Measurements from ENCODE around the gene CTSH.

CTSH gene

DNA sequence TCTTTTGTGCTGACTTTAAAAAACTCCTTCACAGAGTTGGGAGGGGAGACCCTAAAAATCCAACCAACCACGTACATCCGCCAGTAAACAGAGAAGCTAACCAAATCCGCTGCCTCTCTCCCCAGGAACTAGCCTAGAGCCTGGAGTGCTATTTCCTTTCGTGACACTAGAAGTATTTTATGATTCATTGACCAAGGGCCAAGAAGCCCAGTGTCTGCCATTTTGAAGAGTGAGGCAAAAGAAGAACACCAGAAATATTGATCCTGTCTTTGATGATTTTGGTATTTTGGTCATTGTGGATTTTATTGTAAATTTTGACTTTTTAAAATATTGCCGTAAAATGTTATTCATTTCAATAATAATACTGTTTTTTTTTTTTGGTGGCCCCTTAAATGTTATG lies 10.5 kb upstream of the CTSH start:
- H3K4me3 ChIP-seq (ENCODE audit: low read depth, low read length) = no peak overlapping the region
- H3K36me3 ChIP-seq (ENCODE audit: control insufficient read depth, insufficient read depth, low read length) = no peaks in the 10 kb centered on the region
- peaks cover 3% of the 10 kb centered on the region; the same call in 1 of the 2 replicates for H3K9me3 ChIP-seq (ENCODE audit: control insufficient read depth, insufficient read depth, low read depth, low read length)
- peaks cover 20% of the 10 kb centered on the region for H3K4me1 ChIP-seq (ENCODE audit: control insufficient read depth, insufficient read depth, low read length)
- H3K27ac ChIP-seq (ENCODE audit: low read depth, low read length) = no peak overlapping the region
- H3K27me3 ChIP-seq (ENCODE audit: control insufficient read depth, insufficient read depth, low read length) = no peaks in the 10 kb centered on the region
- no peak overlapping the region for H3K9ac ChIP-seq (ENCODE audit: low read length)

GRCh38 chr15:78951841-78952238 lies 7.0 kb upstream of the CTSH start:
- H3K9ac ChIP-seq (ENCODE audit: low read length) = no peak overlapping the region
- H3K4me1 ChIP-seq (ENCODE audit: control insufficient read depth, insufficient read depth, low read length) = peaks cover 18% of the 10 kb centered on the region
- H3K36me3 ChIP-seq (ENCODE audit: control insufficient read depth, insufficient read depth, low read length) = no peaks in the 10 kb centered on the region
- peaks cover 6% of the 10 kb centered on the region; the same call in 1 of the 2 replicates for H3K27me3 ChIP-seq (ENCODE audit: control insufficient read depth, insufficient read depth, low read length)
- H3K9me3 ChIP-seq (ENCODE audit: control insufficient read depth, insufficient read depth, low read depth, low read length) = no peaks in the 10 kb centered on the region
- no peak overlapping the region for H3K27ac ChIP-seq (ENCODE audit: low read depth, low read length)
- no peak overlapping the region for H3K4me3 ChIP-seq (ENCODE audit: low read depth, low read length)

DNA sequence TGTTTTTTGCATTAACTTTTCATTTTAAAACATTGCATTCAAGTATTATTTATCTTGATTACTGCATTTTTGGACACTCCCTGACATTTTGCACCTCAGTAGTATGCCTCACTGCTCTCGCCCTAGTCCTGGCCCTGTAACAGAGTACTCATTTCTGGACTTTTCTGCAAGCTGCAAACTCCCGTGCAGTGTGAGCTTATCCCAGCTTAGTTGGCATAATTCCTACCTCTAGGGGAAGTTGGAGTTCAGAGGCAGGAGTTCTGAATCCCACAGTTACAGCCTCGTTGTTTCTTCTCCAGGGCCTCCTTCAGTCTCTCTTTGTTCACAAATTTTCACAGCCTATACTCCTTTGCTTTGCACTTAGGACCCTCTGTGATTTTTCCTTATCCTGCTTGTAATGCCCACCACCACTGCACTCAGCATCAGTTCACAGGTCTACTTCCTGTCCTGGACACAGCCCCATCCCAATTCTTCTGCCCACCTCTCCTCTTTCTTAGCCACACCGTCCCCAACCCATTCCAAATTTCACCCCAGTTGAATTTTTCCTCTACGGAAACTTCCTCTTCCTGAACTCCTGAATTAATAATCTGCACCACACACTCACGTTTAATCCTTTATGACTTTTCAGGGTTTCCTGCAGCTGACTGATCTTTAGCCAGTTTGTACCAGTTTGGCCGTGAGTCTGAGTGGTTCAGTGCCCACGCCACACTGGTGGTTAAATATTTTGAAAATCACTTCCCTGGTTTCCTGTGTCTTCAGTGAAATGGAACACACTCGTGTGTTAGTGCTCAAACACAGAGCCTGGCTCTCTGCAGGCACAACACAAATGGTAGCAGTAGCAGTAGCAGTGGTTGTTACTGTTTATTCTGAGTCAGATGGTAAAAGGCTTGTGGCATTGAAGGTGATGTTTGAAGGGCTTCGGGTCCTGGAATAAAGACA lies 6.3 kb upstream of the CTSH start:
- no peak overlapping the region for H3K4me3 ChIP-seq (ENCODE audit: low read depth, low read length)
- peaks cover 13% of the 10 kb centered on the region for H3K4me1 ChIP-seq (ENCODE audit: control insufficient read depth, insufficient read depth, low read length)
- H3K27ac ChIP-seq (ENCODE audit: low read depth, low read length) = no peak overlapping the region
- H3K9ac ChIP-seq (ENCODE audit: low read length) = no peak overlapping the region
- peaks cover 13% of the 10 kb centered on the region for H3K27me3 ChIP-seq (ENCODE audit: control insufficient read depth, insufficient read depth, low read length)
- no peaks in the 10 kb centered on the region for H3K36me3 ChIP-seq (ENCODE audit: control insufficient read depth, insufficient read depth, low read length)
- H3K9me3 ChIP-seq (ENCODE audit: control insufficient read depth, insufficient read depth, low read depth, low read length) = no peaks in the 10 kb centered on the region

- H3K36me3 ChIP-seq (ENCODE audit: control insufficient read depth, insufficient read depth, low read length) = no peaks in the 10 kb centered on the region
- H3K9me3 ChIP-seq (ENCODE audit: control insufficient read depth, insufficient read depth, low read depth, low read length) = no peaks in the 10 kb centered on the region
- peaks cover 13% of the 10 kb centered on the region for H3K4me1 ChIP-seq (ENCODE audit: control insufficient read depth, insufficient read depth, low read length)
- peaks cover 19% of the 10 kb centered on the region for H3K27me3 ChIP-seq (ENCODE audit: control insufficient read depth, insufficient read depth, low read length)
- no peak overlapping the region for H3K27ac ChIP-seq (ENCODE audit: low read depth, low read length)
- H3K4me3 ChIP-seq (ENCODE audit: low read depth, low read length) = no peak overlapping the region
- H3K9ac ChIP-seq (ENCODE audit: low read length) = no peak overlapping the region
Observed at GRCh38 chr15:78950343-78950742, 5.5 kb upstream of the CTSH start.

DNA sequence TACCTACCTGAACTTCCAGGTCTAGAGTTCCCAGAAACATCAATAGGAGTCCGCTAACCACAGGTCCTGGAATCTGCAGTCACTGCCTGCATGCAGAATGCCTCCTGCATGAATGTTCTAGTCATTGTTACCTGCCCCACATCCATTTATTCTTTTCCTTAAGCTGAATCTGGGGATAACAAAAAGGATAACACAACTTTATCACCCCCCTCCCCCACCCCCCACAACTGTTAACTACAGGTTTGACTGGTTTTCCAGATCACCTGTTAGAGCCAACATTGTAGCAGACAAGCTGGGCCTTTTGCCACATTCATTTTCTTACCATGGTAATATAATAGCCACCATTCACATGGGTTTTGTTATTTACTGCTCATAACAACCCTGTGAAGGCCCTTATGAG lies 4.6 kb upstream of the CTSH start:
- Histone ChIP-seq H3K27ac (ENCODE audit: low read depth, low read length) (no peak overlapping the region), H3K9ac (ENCODE audit: low read length) (no peak overlapping the region), H3K27me3 (ENCODE audit: control insufficient read depth, insufficient read depth, low read length) (peaks cover 26% of the 10 kb centered on the region), H3K4me3 (ENCODE audit: low read depth, low read length) (no peak overlapping the region), H3K4me1 (ENCODE audit: control insufficient read depth, insufficient read depth, low read length) (peaks cover 15% of the 10 kb centered on the region), H3K9me3 (ENCODE audit: control insufficient read depth, insufficient read depth, low read depth, low read length) (no peaks in the 10 kb centered on the region), H3K36me3 (ENCODE audit: control insufficient read depth, insufficient read depth, low read length) (no peaks in the 10 kb centered on the region)

DNA sequence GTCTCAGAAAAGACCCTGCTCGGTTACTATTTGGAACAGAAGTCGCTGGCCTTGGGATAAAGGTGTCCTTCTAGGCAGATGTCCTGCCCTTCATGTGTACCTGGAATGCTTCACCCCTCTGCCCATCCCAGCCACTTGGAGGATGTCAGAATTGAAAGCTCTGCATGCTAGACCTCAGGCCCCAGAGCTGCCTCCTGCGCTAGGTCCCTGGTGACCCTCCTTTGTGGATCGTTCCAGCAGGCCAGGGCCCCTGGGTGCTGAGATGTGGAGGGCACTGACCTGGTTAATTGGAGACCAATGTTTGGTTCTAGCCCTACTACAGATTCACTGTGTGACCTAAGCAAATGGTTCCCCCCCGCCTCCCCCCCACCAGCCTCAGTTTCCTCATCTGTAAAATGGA lies 2.7 kb upstream of the CTSH start:
- Histone ChIP-seq H3K27ac (ENCODE audit: low read depth, low read length) (no peak overlapping the region), H3K9ac (ENCODE audit: low read length) (no peak overlapping the region), H3K4me3 (ENCODE audit: low read depth, low read length) (no peak overlapping the region), H3K4me1 (ENCODE audit: control insufficient read depth, insufficient read depth, low read length) (peaks cover 22% of the 10 kb centered on the region), H3K36me3 (ENCODE audit: control insufficient read depth, insufficient read depth, low read length) (no peaks in the 10 kb centered on the region), H3K27me3 (ENCODE audit: control insufficient read depth, insufficient read depth, low read length) (peaks cover 46% of the 10 kb centered on the region), H3K9me3 (ENCODE audit: control insufficient read depth, insufficient read depth, low read depth, low read length) (no peaks in the 10 kb centered on the region)

DNA sequence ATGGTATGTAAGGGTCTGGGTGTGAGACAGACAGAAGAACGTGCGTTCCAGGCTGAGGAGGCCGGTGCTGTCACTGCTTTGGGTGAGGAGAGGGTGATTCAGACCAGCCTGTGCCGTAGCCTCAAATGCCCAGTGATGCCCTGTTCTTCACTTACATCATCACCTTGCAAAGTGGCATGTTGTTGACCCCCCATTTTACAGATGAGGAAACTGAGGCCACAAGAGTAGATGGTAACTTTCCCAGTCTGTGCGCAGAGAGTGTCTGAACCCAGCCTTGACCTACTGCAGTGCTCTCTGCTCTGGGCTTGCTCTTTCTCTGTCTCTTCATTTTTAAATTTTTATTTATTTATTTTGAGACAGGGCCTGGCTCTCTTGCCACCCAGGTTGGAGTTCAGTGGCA lies 1.6 kb upstream of the CTSH start:
- Histone ChIP-seq H3K4me1 (ENCODE audit: control insufficient read depth, insufficient read depth, low read length) (peaks cover 16% of the 10 kb centered on the region), H3K27ac (ENCODE audit: low read depth, low read length) (no peak overlapping the region), H3K27me3 (ENCODE audit: control insufficient read depth, insufficient read depth, low read length) (peaks cover 47% of the 10 kb centered on the region), H3K36me3 (ENCODE audit: control insufficient read depth, insufficient read depth, low read length) (no peaks in the 10 kb centered on the region), H3K9ac (ENCODE audit: low read length) (no peak overlapping the region), H3K4me3 (ENCODE audit: low read depth, low read length) (no peak overlapping the region), H3K9me3 (ENCODE audit: control insufficient read depth, insufficient read depth, low read depth, low read length) (no peaks in the 10 kb centered on the region)

GRCh38 chr15:78944202-78944625 lies 632 bp downstream of the CTSH start:
- H3K9me3 ChIP-seq (ENCODE audit: control insufficient read depth, insufficient read depth, low read depth, low read length) = no peaks in the 10 kb centered on the region
- H3K4me3 ChIP-seq (ENCODE audit: low read depth, low read length) = peak overlapping the region; percentile 71
- H3K27me3 ChIP-seq (ENCODE audit: control insufficient read depth, insufficient read depth, low read length) = peaks cover 47% of the 10 kb centered on the region
- H3K36me3 ChIP-seq (ENCODE audit: control insufficient read depth, insufficient read depth, low read length) = no peaks in the 10 kb centered on the region
- no peak overlapping the region for H3K27ac ChIP-seq (ENCODE audit: low read depth, low read length)
- peak overlapping the region; percentile 35 for H3K9ac ChIP-seq (ENCODE audit: low read length)
- H3K4me1 ChIP-seq (ENCODE audit: control insufficient read depth, insufficient read depth, low read length) = peaks cover 8% of the 10 kb centered on the region; the same call in 1 of the 2 replicates

- no peaks in the 10 kb centered on the region for H3K9me3 ChIP-seq (ENCODE audit: control insufficient read depth, insufficient read depth, low read depth, low read length)
- H3K9ac ChIP-seq (ENCODE audit: low read length) = no peak overlapping the region
- H3K27me3 ChIP-seq (ENCODE audit: control insufficient read depth, insufficient read depth, low read length) = peaks cover 47% of the 10 kb centered on the region
- H3K36me3 ChIP-seq (ENCODE audit: control insufficient read depth, insufficient read depth, low read length) = no peaks in the 10 kb centered on the region
- no peak overlapping the region for H3K27ac ChIP-seq (ENCODE audit: low read depth, low read length)
- peaks cover 8% of the 10 kb centered on the region; the same call in 1 of the 2 replicates for H3K4me1 ChIP-seq (ENCODE audit: control insufficient read depth, insufficient read depth, low read length)
- peak overlapping the region; percentile 71; the same call in 1 of the 2 replicates for H3K4me3 ChIP-seq (ENCODE audit: low read depth, low read length)
Observed at GRCh38 chr15:78943692-78944091, 1.2 kb downstream of the CTSH start.

GRCh38 chr15:78942741-78943140 lies 2.1 kb downstream of the CTSH start:
- Histone ChIP-seq H3K4me3 (ENCODE audit: low read depth, low read length) (no peak overlapping the region), H3K4me1 (ENCODE audit: control insufficient read depth, insufficient read depth, low read length) (peaks cover 8% of the 10 kb centered on the region; the same call in 1 of the 2 replicates), H3K27ac (ENCODE audit: low read depth, low read length) (no peak overlapping the region), H3K9ac (ENCODE audit: low read length) (no peak overlapping the region), H3K9me3 (ENCODE audit: control insufficient read depth, insufficient read depth, low read depth, low read length) (no peaks in the 10 kb centered on the region), H3K36me3 (ENCODE audit: control insufficient read depth, insufficient read depth, low read length) (no peaks in the 10 kb centered on the region), H3K27me3 (ENCODE audit: control insufficient read depth, insufficient read depth, low read length) (peaks cover 47% of the 10 kb centered on the region)

DNA sequence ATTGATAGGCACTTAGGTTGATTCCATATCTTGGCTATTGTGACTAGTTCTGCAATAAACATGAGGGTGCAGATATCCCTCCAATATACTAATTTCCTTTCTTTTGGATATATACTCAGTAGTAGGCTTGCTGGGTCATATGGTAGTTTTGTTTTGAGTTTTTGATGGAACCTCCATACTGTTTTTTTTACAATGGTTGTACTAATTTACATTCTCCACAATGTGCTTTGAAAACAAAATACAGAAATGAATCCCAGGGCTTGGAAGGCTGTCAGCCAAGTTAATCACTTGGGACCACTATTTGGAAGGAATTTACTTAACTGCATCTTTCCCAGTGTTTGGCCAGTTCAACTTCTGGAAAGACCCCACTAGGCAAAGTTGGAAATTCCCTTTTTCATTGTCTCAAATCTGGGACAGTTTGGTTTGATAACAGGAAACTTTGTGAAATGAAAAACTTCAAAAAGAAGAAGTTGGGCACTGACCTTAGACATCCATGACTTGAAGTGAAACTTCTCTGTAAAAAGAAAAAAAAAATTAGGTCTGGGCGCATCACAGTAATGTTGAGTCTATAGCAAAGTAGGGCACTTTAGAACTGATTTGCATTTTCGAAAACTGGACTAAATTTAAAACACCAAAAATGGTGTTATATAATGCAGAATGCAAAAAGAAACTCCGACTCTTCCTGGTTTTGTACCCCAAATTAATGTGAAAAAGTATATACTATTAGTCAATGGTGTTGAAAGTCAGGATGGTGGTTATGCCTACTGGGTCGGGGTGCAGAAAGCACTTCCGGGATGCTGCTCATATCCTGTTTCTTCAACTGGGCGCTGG lies 6.0 kb downstream of the CTSH start:
- Histone ChIP-seq H3K4me3 (ENCODE audit: low read depth, low read length) (no peak overlapping the region), H3K9me3 (ENCODE audit: control insufficient read depth, insufficient read depth, low read depth, low read length) (no peaks in the 10 kb centered on the region), H3K4me1 (ENCODE audit: control insufficient read depth, insufficient read depth, low read length) (0 out of 2 replicates have a peak, but pooled peaks cover under 1% of the 10 kb centered on the region)

More for the DNA sequence above, 6.0 kb downstream of the CTSH start:
- Histone ChIP-seq H3K27me3 (ENCODE audit: control insufficient read depth, insufficient read depth, low read length) (peaks cover 15% of the 10 kb centered on the region), H3K36me3 (ENCODE audit: control insufficient read depth, insufficient read depth, low read length) (0 out of 2 replicates have a peak, but pooled peaks cover 5% of the 10 kb centered on the region), H3K9ac (ENCODE audit: low read length) (no peak overlapping the region), H3K27ac (ENCODE audit: low read depth, low read length) (no peak overlapping the region)

Data from HUES6 (cell line).